CD4-positive, alpha-beta memory T cell (primary cell): ENCODE data around the gene CAPZB. TPM values are rescaled to one million over a fixed set of nuclear protein-coding genes. Genes with fewer than 3 reads are reported as not detected.
"Not testable (repeated sequence)": the region's sequence is repeated elsewhere in the genome, so short reads cannot be mapped to it uniquely, and the experiment has no call there.

ENCODE experiments used
- CTCF ChIA-PET: fragments of 350-600 bp; sonication (Branson Sonifier 250); formaldehyde crosslinking; loops from one replicate; lab custom pipeline; 2021; ENCODE audit warnings: inconsistent platforms; ENCODE audit not compliant: partially characterized antibody; lab: Charles Lee
- POLR2A ChIA-PET: fragments of 350-600 bp; sonication (Branson Sonifier 250); formaldehyde crosslinking; loops from one replicate; lab custom pipeline; 2021; ENCODE audit not compliant: partially characterized antibody; lab: Charles Lee
- DNase-seq, 5 donors: peaks; one replicate each; pipeline versions ENCODE4 v3.0.0 to v3.0.0-alpha.2; 2020 to 2022; ENCODE audit warnings: mixed read lengths in 1 of 5
- H3K27ac ChIP-seq: one replicate; pipeline ENCODE4 v1.7.0; 2013; ENCODE audit warnings: low read depth, low read length
- H3K27me3 ChIP-seq: 2 replicates; pipeline ENCODE4 v1.7.0; 2013; ENCODE audit warnings: mild to moderate bottlenecking, low read length, moderate library complexity; ENCODE audit not compliant: insufficient read depth
- H3K36me3 ChIP-seq: 2 replicates; pipeline ENCODE4 v1.7.0; 2013; ENCODE audit warnings: mild to moderate bottlenecking, low read length, moderate library complexity; ENCODE audit not compliant: insufficient read depth
- H3K4me1 ChIP-seq: 2 replicates; pipeline ENCODE4 v1.7.0; 2013; ENCODE audit warnings: mild to moderate bottlenecking, low read length, moderate library complexity; ENCODE audit not compliant: insufficient read depth
- H3K4me3 ChIP-seq, 2 donors: one replicate each; pipeline ENCODE4 v1.7.0; 2013; ENCODE audit warnings: low read length in 2 of 2, mild to moderate bottlenecking in 1 of 2
- H3K9me3 ChIP-seq, 2 donors: one replicate each; pipeline ENCODE4 v1.7.0; 2013; ENCODE audit warnings: low read length in 2 of 2, control low read depth in 1 of 2; ENCODE audit not compliant: control insufficient read depth in 1 of 2
- H3K27ac Mint-ChIP-seq, 7 donors: one replicate each; pipeline ENCODE4 v1.8.0; 2020 to 2021; ENCODE audit warnings: mixed read lengths in 7 of 7, mild to moderate bottlenecking in 6 of 7, inconsistent platforms in 3 of 7, moderate library complexity in 3 of 7
- H3K27me3 Mint-ChIP-seq, 2 donors: one replicate each; pipeline ENCODE4 v1.8.0; 2020 to 2021; ENCODE audit warnings: mixed read lengths in 2 of 2
- H3K36me3 Mint-ChIP-seq, 2 donors: one replicate each; pipeline ENCODE4 v1.8.0; 2020 to 2021; ENCODE audit warnings: mixed read lengths in 2 of 2, inconsistent platforms in 1 of 2, mild to moderate bottlenecking in 1 of 2
- H3K4me1 Mint-ChIP-seq, 4 donors: one replicate each; pipeline ENCODE4 v1.8.0; 2020 to 2021; ENCODE audit warnings: mixed read lengths in 4 of 4, mild to moderate bottlenecking in 1 of 4
- H3K4me3 Mint-ChIP-seq, 8 donors: one replicate each; pipeline ENCODE4 v1.8.0; 2020 to 2021; ENCODE audit warnings: mixed read lengths in 8 of 8, mild to moderate bottlenecking in 7 of 8, moderate library complexity in 6 of 8, inconsistent platforms in 3 of 8
- H3K9me3 Mint-ChIP-seq, 8 donors: one replicate each; pipeline ENCODE4 v1.8.0; 2020 to 2021; ENCODE audit warnings: mixed read lengths in 8 of 8, mild to moderate bottlenecking in 5 of 8, inconsistent platforms in 3 of 8, moderate library complexity in 1 of 8
- intact Hi-C: fragments of 100-400 bp; cut with micrococcal nuclease; formaldehyde crosslinking; loops from one replicate; pipeline ENCODE4 v1.15.1; 2023
- polyA plus RNA-seq, 2 donors: library from polyadenylated mRNA; unstranded; fragments of 300-500 nt; fragmentation: Illumina TruSeq; gene quantifications; one replicate each; pipeline ENCODE4 v1.2.3, GENCODE V29; 2021
- total RNA-seq, 2 experiments: library from RNA; stranded (reverse); gene quantifications; one replicate each; pipeline ENCODE4 v1.2.3, GENCODE V29; 2021

The CAPZB gene
- total and polyA plus RNA-seq, 4 experiments from 2014 or later, result 244 to 602 (median 346) TPM

DNA sequence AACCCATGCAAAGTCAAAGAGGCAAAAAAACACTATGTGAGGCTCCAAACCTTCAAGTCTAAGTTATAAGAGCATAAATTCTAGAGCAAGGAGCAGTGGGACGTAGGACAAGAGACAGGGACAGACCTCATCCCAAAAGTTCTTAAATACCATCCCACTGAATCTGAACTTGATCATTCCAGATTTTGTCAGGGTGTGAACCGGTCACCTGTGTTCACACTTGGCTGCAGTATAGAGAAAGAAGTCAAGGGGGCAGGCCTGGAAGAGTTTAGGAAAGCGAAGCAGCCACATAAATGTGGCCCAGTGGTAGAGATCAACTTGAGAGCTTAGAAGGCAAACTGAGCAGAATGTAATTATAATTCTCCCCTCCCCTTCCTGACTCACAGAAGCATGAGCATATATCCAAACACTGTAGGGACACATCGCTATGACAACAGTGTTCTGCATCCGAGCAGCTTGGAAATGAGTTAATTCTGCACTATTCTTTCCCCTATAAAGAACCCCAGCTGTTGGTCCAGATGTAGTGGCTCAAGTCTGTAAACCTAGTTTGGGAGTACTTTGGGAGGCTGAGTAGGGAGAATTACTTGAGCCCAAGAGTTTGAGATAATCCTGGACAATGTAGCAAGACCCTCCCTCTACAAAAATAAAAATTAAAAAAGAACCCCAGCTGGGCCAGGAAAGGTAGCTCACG lies 176.1 kb downstream of the CAPZB start:
- ChIA-PET CTCF (interaction anchor here (0.6 kb wide), 2 partner anchors 73 to 468 kb away, joined by 3 read pairs; no protein-coding TSS in a partner anchor), POLR2A (no interaction called here)
- Mint-ChIP-seq H3K9me3 (peaks cover 0 to 6% (median 0%) of the 10 kb centered on the region in 8 donors), H3K36me3 (peaks cover 29 to 41% of the 10 kb centered on the region in 2 donors), H3K4me3 (peak overlapping the region in 4 of 8 donors; percentile 30 to 56 (median 50)), H3K27ac (peak overlapping the region in 2 of 7 donors; percentile 31 to 63), H3K27me3 (no peaks in the 10 kb centered on the region), H3K4me1 (peaks cover 26 to 45% (median 32%) of the 10 kb centered on the region in 4 donors)
- Histone ChIP-seq H3K4me3 (no peak overlapping the region), H3K27me3 (no peaks in the 10 kb centered on the region), H3K27ac (no peak overlapping the region), H3K9me3 (no peaks in the 10 kb centered on the region), H3K4me1 (peaks cover 28% of the 10 kb centered on the region), H3K36me3 (peaks cover 12% of the 10 kb centered on the region)
- DNase-seq, result no peak
- intact Hi-C loops, result no loop called here

GRCh38 chr1:19308509-19308907 lies 176.8 kb downstream of the CAPZB start:
- H3K4me3 ChIP-seq, result no peak overlapping the region
- no peaks in the 10 kb centered on the region for H3K9me3 ChIP-seq
- no peaks in the 10 kb centered on the region for H3K27me3 ChIP-seq
- H3K4me1 Mint-ChIP-seq, result peaks cover 24 to 39% (median 28%) of the 10 kb centered on the region in 4 donors
- H3K9me3 Mint-ChIP-seq, result peaks cover 0 to 4% (median 0%) of the 10 kb centered on the region in 8 donors
- peaks cover 32 to 48% of the 10 kb centered on the region in 2 donors for H3K36me3 Mint-ChIP-seq
- POLR2A ChIA-PET, result no interaction called here
- H3K27ac Mint-ChIP-seq, result no peak overlapping the region
- CTCF ChIA-PET, result no interaction called here
- DNase-seq, result no peak
- H3K36me3 ChIP-seq, result peaks cover 16% of the 10 kb centered on the region
- H3K27ac ChIP-seq, result no peak overlapping the region
- peak overlapping the region in 2 of 8 donors; percentile 46 to 55 for H3K4me3 Mint-ChIP-seq
- H3K4me1 ChIP-seq, result peaks cover 20% of the 10 kb centered on the region
- intact Hi-C loops, result no loop called here
- H3K27me3 Mint-ChIP-seq, result no peaks in the 10 kb centered on the region

GRCh38 chr1:19307794-19308508 lies 177.4 kb downstream of the CAPZB start:
- Mint-ChIP-seq H3K27ac (peak overlapping the region in 1 of 7 donors; percentile 37), H3K4me3 (no peak overlapping the region), H3K27me3 (no peaks in the 10 kb centered on the region), H3K9me3 (peaks cover 0 to 3% (median 0%) of the 10 kb centered on the region in 8 donors), H3K36me3 (peaks cover 36 to 52% of the 10 kb centered on the region in 2 donors), H3K4me1 (peaks cover 19 to 33% (median 22%) of the 10 kb centered on the region in 4 donors)
- no peak for DNase-seq
- ChIA-PET POLR2A (no interaction called here), CTCF (no interaction called here)
- Histone ChIP-seq H3K36me3 (peaks cover 20% of the 10 kb centered on the region), H3K4me3 (no peak overlapping the region), H3K27ac (no peak overlapping the region), H3K9me3 (no peaks in the 10 kb centered on the region), H3K27me3 (no peaks in the 10 kb centered on the region), H3K4me1 (peaks cover 17% of the 10 kb centered on the region)
- intact Hi-C loops, result no loop called here

DNA sequence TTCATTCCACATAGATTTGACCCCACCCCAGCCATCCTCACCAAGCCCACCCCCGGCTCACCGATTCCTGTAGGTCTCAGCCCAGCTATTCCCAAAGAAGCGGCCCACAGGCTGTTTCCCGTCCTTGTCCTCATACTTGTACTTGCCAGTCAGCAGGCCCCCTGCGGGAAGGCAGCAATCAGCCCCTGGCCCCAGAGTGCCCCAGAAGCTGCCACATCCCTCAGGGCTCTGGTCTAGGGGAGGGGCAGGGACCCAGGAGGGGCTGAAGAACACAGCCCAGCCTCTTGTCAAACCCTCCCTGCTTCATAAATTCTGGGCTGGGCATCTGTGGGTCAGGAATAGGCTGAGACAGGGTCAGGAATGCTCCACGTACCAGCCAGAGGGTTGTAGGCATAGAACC lies 178.4 kb downstream of the CAPZB start:
- H3K27ac Mint-ChIP-seq, result no peak overlapping the region
- peaks cover 36 to 56% of the 10 kb centered on the region in 2 donors for H3K36me3 Mint-ChIP-seq
- CTCF ChIA-PET, result no interaction called here

DNA sequence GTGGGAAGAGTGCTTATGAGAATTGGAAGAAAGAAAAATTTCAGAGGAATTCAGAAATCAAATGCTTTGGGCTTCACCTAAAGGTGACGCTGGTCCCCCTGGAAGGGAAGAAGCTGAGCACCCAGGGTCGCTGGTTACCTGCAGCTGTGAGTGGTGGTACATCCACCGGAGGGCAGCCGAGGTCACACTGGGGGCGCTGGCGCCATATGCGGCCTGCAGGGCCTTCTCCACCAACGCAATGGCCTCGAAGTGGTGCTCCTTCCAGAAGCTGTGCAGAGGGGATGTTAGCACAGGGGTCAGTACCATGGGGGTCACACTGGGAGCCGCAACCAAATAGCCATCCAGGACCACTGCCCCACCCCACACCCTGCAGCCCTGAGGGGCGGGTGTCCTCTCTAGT lies 179.5 kb downstream of the CAPZB start:
- Mint-ChIP-seq H3K27ac (no peak overlapping the region), H3K4me3 (no peak overlapping the region), H3K27me3 (no peaks in the 10 kb centered on the region), H3K36me3 (peaks cover 36 to 50% of the 10 kb centered on the region in 2 donors), H3K4me1 (peaks cover 10 to 22% (median 14%) of the 10 kb centered on the region in 4 donors), H3K9me3 (no peaks in the 10 kb centered on the region)
- DNase-seq, result no peak
- Histone ChIP-seq H3K27ac (no peak overlapping the region), H3K27me3 (no peaks in the 10 kb centered on the region), H3K36me3 (peaks cover 20% of the 10 kb centered on the region), H3K4me1 (peaks cover 5% of the 10 kb centered on the region), H3K9me3 (no peaks in the 10 kb centered on the region), H3K4me3 (no peak overlapping the region)
- POLR2A ChIA-PET, result no interaction called here
- intact Hi-C loops, result no loop called here
- CTCF ChIA-PET, result interaction anchor here (0.6 to 1.5 kb wide), 2 partner anchors 8 to 1807 kb away, joined by 3 read pairs; no protein-coding TSS in a partner anchor

More for the DNA sequence above, 178.4 kb downstream of the CAPZB start:
- Histone ChIP-seq H3K27me3 (no peaks in the 10 kb centered on the region), H3K4me1 (peaks cover 11% of the 10 kb centered on the region), H3K36me3 (peaks cover 20% of the 10 kb centered on the region), H3K4me3 (no peak overlapping the region), H3K9me3 (no peaks in the 10 kb centered on the region), H3K27ac (no peak overlapping the region)
- POLR2A ChIA-PET, result no interaction called here
- no peaks in the 10 kb centered on the region for H3K9me3 Mint-ChIP-seq
- H3K27me3 Mint-ChIP-seq, result no peaks in the 10 kb centered on the region
- H3K4me3 Mint-ChIP-seq, result no peak overlapping the region
- peaks cover 16 to 29% (median 19%) of the 10 kb centered on the region in 4 donors for H3K4me1 Mint-ChIP-seq
- intact Hi-C loops, result no loop called here
- no peak for DNase-seq

DNA sequence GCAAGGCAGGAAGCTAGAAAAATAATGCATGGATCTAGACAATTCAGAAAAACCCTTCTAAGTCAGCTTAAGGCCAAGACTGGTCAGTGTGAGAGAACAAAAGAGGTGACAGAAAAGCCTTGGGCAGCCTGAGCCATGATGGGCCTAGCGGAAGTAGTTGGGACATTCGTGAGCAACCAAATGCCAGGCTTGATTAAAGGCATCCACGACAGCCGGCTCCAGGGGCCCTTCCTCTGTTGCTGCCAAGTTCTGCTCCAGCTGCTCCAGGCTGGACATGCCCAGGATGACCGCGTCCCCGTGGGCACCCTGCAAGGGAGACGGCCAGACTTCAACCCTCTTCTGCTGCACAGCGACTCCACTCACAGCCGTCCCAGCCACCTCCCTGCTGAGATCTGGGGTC lies 181.3 kb downstream of the CAPZB start:
- H3K27ac Mint-ChIP-seq, H3K9me3 Mint-ChIP-seq, H3K27me3 ChIP-seq, H3K4me1 ChIP-seq, H3K27me3 Mint-ChIP-seq, CTCF ChIA-PET, intact Hi-C loops, H3K27ac ChIP-seq, H3K4me3 ChIP-seq, H3K4me3 Mint-ChIP-seq, DNase-seq, H3K9me3 ChIP-seq: not testable (repeated sequence)
- peaks cover 20% of the 10 kb centered on the region for H3K36me3 ChIP-seq
- Mint-ChIP-seq H3K4me1 (peaks cover 4 to 11% (median 5%) of the 10 kb centered on the region in 4 donors), H3K36me3 (peaks cover 39 to 50% of the 10 kb centered on the region in 2 donors)
- POLR2A ChIA-PET, result interaction anchor here (0.7 kb wide), 1 partner anchor 391 kb away, joined by 3 read pairs; no protein-coding TSS in a partner anchor

DNA sequence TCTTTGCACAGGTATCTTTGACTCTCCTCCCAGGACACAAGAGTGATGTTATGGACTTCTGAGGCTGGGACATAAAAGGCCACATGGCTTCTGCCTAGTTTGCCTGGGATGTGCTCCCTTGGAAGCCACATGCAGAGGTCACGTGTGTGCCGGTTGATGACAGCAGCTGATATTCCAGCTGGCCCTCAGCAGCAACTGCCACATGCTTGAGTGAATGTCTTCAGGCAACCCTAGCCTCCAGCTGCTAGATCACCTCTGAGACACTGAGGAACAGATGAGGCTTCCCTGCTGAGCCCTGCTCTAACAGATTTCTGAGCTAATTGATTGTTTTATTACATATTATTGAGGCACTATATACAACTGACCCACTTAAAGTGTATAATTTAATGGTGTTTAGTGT lies 185.1 kb downstream of the CAPZB start:
- no peaks in the 10 kb centered on the region for H3K27me3 Mint-ChIP-seq
- peaks cover 0 to 12% (median 6%) of the 10 kb centered on the region in 8 donors for H3K9me3 Mint-ChIP-seq

More for the DNA sequence above, 185.1 kb downstream of the CAPZB start:
- DNase-seq, result no peak
- intact Hi-C loops, result no loop called here
- Mint-ChIP-seq H3K36me3 (peaks cover 25 to 26% of the 10 kb centered on the region in 2 donors), H3K27ac (no peak overlapping the region), H3K4me3 (no peak overlapping the region), H3K4me1 (peaks cover 0 to 3% (median under 1%) of the 10 kb centered on the region in 4 donors)
- Histone ChIP-seq H3K27ac (no peak overlapping the region), H3K27me3 (no peaks in the 10 kb centered on the region), H3K4me3 (no peak overlapping the region), H3K9me3 (peaks cover 0 to 1% of the 10 kb centered on the region in 2 donors), H3K36me3 (peaks cover 10% of the 10 kb centered on the region), H3K4me1 (no peaks in the 10 kb centered on the region)
- POLR2A ChIA-PET, result no interaction called here
- CTCF ChIA-PET, result no interaction called here
